ENCODE measurements around the gene SLC22A1. TPM values are rescaled to one million over a fixed set of nuclear protein-coding genes. Genes with fewer than 3 reads are reported as not detected.

SLC22A1 gene
- polyA plus RNA-seq, 2 of the 4 experiments (the other 2 are of a cell fraction) = 2.1 TPM

GRCh38 chr6:160121981-160122380 is 366 bp downstream of the SLC22A1 start:
- CTCF ChIA-PET = no interaction called here
- POLR2A ChIA-PET = no interaction called here

GRCh38 chr6:160122744-160123143 is 1.1 kb downstream of the SLC22A1 start:
- DNase-seq (ENCODE audit: low read depth in 1 of 2, low spot score in 1 of 2) = no peak
- 93% methylated on average over 5 of the region's 5 CpGs for WGBS (ENCODE audit: missing lambda C conversion rate)
- H3K4me3 ChIP-seq = no peak overlapping the region
- no peak overlapping the region for H3K4me2 ChIP-seq
- no peaks in the 10 kb centered on the region for H3K9me3 ChIP-seq
- H3K4me1 ChIP-seq = no peaks in the 10 kb centered on the region
- ChIA-PET CTCF (interaction anchor here (0.5 kb wide), 1 partner anchor 380 kb away, joined by 3 read pairs; no protein-coding TSS in a partner anchor), POLR2A (no interaction called here)
- no peak for FAIRE-seq
- H3K27ac ChIP-seq = no peak overlapping the region
- no peak for TF ChIP-seq MAFK (IDR thresholded peaks at IDR 0.05; ENCODE audit: partially characterized antibody)
- no peak for TF ChIP-seq HDAC2 (IDR thresholded peaks at IDR 0.05)
- TF ChIP-seq HOXB5 (CRISPR knock-in tag; IDR thresholded peaks at IDR 0.05) = no peak
- no peak for TF ChIP-seq KDM5A (IDR thresholded peaks at IDR 0.05)
- no peak for TF ChIP-seq CHD4 (IDR thresholded peaks at IDR 0.05; ENCODE audit: borderline replicate concordance)
- no peak for TF ChIP-seq FOSB (CRISPR knock-in tag; IDR thresholded peaks at IDR 0.05)
- TF ChIP-seq ELK1 (IDR thresholded peaks at IDR 0.05; ENCODE audit: low read depth, low read length) = no peak
- TF ChIP-seq TP53 (CRISPR knock-in tag; IDR thresholded peaks at IDR 0.05) = no peak
- TF ChIP-seq RNF2 (IDR thresholded peaks at IDR 0.05; ENCODE audit: borderline replicate concordance, low read depth) = no peak
- no peak for TF ChIP-seq RCOR1 (IDR thresholded peaks at IDR 0.05; ENCODE audit: low read depth, low read length)
- TF ChIP-seq PBX3 (IDR thresholded peaks at IDR 0.05) = no peak
- TF ChIP-seq EHMT2 (IDR thresholded peaks at IDR 0.05; ENCODE audit: low read depth) = no peak
- TF ChIP-seq SMC3 (IDR thresholded peaks at IDR 0.05) = no peak
- no peak for TF ChIP-seq E2F6 (IDR thresholded peaks at IDR 0.05; ENCODE audit: borderline replicate concordance, low read depth)
- no peak for TF ChIP-seq MYC (IDR thresholded peaks at IDR 0.05; ENCODE audit: borderline replicate concordance, low read length)
- no peak for TF ChIP-seq RARB (CRISPR knock-in tag; IDR thresholded peaks at IDR 0.05)
- TF ChIP-seq ATOH8 (CRISPR knock-in tag; IDR thresholded peaks at IDR 0.05; ENCODE audit: low read depth) = no peak
- no peak for ATAC-seq

More at GRCh38 chr6:160121981-160122380, 366 bp downstream of the SLC22A1 start:
- no peak for DNase-seq (ENCODE audit: low read depth in 1 of 2, low spot score in 1 of 2)
- Histone ChIP-seq H3K4me2 (no peak overlapping the region), H3K9me3 (no peaks in the 10 kb centered on the region), H3K4me1 (no peaks in the 10 kb centered on the region), H3K4me3 (no peak overlapping the region), H3K27ac (no peak overlapping the region)
- no peak for FAIRE-seq
- no peak for ATAC-seq
- 96% methylated on average over 4 of the region's 14 CpGs for WGBS (ENCODE audit: missing lambda C conversion rate)
- TF ChIP-seq EP300 (IDR thresholded peaks at IDR 0.05) = no peak
- no peak for TF ChIP-seq NFE2L2 (conservative IDR thresholded peaks at IDR 0.05; ENCODE audit: low read length)
- no peak for TF ChIP-seq TP53 (CRISPR knock-in tag; IDR thresholded peaks at IDR 0.05)
- no peak for TF ChIP-seq ZSCAN20 (CRISPR knock-in tag; IDR thresholded peaks at IDR 0.05)
- no peak for TF ChIP-seq FOSB (CRISPR knock-in tag; IDR thresholded peaks at IDR 0.05)
- TF ChIP-seq TFCP2L1 (CRISPR knock-in tag; IDR thresholded peaks at IDR 0.05) = no peak
- TF ChIP-seq POLR2AphosphoS2 (conservative IDR thresholded peaks at IDR 0.05; ENCODE audit: low read length) = no peak
- TF ChIP-seq POLR2A (IDR thresholded peaks at IDR 0.05; ENCODE audit: low read length) = no peak
- TF ChIP-seq E2F6 (IDR thresholded peaks at IDR 0.05; ENCODE audit: borderline replicate concordance, low read depth) = no peak
- TF ChIP-seq HOXA7 (CRISPR knock-in tag; IDR thresholded peaks at IDR 0.05) = no peak

Data from A549 (cell line).